Neutrophil (primary cell): Measurements from ENCODE around the gene KNDC1.

ENCODE experiments used
- H3K27ac ChIP-seq: fragments of 200-600 bp; sonication (generic); 2 replicates; pipeline ENCODE4 v1.5.1; 2016; ENCODE audit warnings: mild to moderate bottlenecking, moderate library complexity
- H3K27me3 ChIP-seq: fragments of 200-600 bp; sonication (generic); 2 replicates; pipeline ENCODE4 v1.6.0; 2016; ENCODE audit warnings: mild to moderate bottlenecking
- H3K36me3 ChIP-seq: fragments of 200-600 bp; sonication (generic); 2 replicates; pipeline ENCODE4 v1.5.1; 2017
- H3K4me1 ChIP-seq, 2 experiments: fragments of 200-600 bp in 1 of 2; sonication (generic) in 1 of 2; 1 replicate in 1 of 2; 2 replicates in 1 of 2; pipeline versions ENCODE4 v1.5.1 to v1.6.1; 2013 to 2016; ENCODE audit warnings: low read depth in 1 of 2, low read length in 1 of 2, mild to moderate bottlenecking in 1 of 2, moderate library complexity in 1 of 2; ENCODE audit not compliant: control insufficient read depth in 1 of 2, insufficient read depth in 1 of 2
- H3K4me3 ChIP-seq, 2 experiments: fragments of 200-600 bp in 1 of 2; sonication (generic) in 1 of 2; 1 replicate in 1 of 2; 2 replicates in 1 of 2; pipeline ENCODE4 v1.5.1; 2013 to 2016; ENCODE audit warnings: low read depth in 1 of 2, low read length in 1 of 2, mild to moderate bottlenecking in 1 of 2, moderate library complexity in 1 of 2
- H3K9me3 ChIP-seq: fragments of 200-600 bp; sonication (generic); 2 replicates; pipeline ENCODE4 v1.5.1; 2016
- TF ChIP-seq, protein P1 (sequence below): fragments of 200-600 bp; sonication (generic); IDR thresholded peaks from 2 replicates; pipeline ENCODE4 v1.5.1; 2016; ENCODE audit warnings: antibody characterized with exemption

KNDC1 gene

DNA sequence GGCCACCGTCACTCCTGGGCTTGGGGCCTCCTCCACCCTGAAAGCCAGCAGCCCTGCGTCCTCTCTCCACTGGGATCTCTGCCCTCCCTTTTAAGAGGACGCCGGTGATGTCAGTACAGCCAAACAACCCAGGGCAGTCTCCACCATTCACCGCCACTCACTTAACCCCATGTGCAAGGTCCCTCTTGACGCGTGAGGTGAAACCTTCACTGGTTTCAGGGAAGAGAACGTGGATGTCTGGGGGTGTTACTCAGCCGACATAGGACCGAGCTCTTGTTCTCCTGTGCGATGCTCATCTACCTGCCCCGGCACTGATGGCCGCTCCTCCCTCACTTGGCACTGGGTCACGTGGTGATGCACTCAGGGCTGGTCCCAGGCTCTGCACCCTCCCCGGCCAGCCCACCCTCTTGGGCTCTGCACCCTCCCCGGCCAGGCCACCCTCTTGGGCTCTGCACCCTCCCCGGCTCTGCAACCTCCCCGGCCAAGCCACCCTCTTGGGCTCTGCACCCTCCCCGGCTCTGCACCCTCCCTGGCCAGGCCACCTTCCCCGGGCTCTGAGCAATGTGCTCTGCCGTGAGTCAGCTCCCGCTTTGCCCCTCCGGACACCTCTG lies 36.2 kb upstream of the KNDC1 start:
- Histone ChIP-seq H3K4me1 (no peaks in the 10 kb centered on the region), H3K27me3 (peaks cover 44% of the 10 kb centered on the region), H3K9me3 (no peaks in the 10 kb centered on the region), H3K27ac (no peak overlapping the region), H3K4me3 (no peak overlapping the region), H3K36me3 (no peaks in the 10 kb centered on the region)
- TF ChIP-seq, protein P1, sequence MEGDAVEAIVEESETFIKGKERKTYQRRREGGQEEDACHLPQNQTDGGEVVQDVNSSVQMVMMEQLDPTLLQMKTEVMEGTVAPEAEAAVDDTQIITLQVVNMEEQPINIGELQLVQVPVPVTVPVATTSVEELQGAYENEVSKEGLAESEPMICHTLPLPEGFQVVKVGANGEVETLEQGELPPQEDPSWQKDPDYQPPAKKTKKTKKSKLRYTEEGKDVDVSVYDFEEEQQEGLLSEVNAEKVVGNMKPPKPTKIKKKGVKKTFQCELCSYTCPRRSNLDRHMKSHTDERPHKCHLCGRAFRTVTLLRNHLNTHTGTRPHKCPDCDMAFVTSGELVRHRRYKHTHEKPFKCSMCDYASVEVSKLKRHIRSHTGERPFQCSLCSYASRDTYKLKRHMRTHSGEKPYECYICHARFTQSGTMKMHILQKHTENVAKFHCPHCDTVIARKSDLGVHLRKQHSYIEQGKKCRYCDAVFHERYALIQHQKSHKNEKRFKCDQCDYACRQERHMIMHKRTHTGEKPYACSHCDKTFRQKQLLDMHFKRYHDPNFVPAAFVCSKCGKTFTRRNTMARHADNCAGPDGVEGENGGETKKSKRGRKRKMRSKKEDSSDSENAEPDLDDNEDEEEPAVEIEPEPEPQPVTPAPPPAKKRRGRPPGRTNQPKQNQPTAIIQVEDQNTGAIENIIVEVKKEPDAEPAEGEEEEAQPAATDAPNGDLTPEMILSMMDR, result no peak

DNA sequence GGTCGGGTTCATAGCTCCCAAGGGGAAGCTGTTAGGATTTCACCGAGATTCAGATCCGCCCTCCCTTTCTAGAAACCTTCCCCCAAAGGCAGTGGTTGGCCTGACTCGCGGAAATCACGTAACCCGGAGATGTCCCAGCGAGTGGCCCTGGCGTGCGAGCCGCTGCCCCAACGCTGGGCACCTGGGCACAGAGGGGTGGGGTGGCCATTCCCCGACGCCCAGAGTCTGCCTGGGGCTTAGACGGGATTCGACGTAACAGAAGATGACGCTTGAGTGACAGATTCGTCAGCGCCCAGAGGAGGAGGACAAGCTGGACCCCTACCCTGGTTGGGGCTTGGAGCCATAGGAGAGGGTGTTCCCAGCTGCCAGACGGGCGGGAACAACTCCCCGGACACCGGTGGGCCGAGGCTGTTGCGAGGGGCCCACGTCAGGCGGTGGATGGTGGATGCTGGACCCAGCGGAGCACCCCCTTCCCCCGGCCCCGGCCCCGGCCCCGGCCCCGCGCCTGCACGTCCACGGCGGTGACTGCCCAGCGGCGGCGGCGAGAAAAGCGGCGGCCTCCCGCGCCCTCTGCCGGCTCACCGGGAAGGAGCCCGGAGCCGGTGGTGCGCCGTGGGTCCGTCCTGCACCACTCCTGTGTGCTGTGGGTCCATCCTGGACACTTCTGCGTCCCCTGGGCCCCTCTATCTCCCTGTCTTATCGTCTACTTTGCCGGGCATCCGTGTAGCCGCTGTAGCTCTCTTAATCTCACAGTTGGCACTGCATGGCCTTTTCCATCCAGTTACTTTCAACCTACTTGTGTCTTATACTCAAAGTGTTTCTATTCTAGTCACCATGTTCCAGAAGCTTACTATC lies 35.4 kb upstream of the KNDC1 start:
- Histone ChIP-seq H3K27ac (no peak overlapping the region), H3K36me3 (no peaks in the 10 kb centered on the region), H3K4me3 (no peak overlapping the region), H3K27me3 (peaks cover 44% of the 10 kb centered on the region), H3K9me3 (no peaks in the 10 kb centered on the region), H3K4me1 (no peaks in the 10 kb centered on the region)
- TF ChIP-seq, protein P1, result peak; percentile 33

DNA sequence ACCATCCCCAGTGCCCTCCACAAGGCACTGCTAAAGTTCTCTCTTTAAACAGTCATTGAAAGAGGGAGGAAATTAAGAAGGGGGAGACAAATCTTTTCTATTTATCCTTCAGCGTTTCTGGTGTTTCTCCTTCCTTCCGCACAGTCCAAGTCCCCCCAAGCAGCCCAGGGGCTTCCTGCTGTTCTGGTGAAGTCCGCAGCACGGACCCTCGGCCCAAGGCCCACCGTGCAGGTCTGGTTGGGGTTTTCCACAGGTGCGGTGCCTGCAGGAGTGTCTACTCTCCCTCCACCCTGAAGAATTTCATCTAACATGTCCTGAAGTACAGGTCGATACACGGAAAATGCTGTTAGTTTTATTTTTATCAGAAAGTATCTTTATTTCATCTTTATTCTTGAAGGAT lies 34.1 kb upstream of the KNDC1 start:
- Histone ChIP-seq H3K27me3 (peaks cover 44% of the 10 kb centered on the region), H3K9me3 (no peaks in the 10 kb centered on the region), H3K4me3 (no peak overlapping the region), H3K36me3 (no peaks in the 10 kb centered on the region), H3K4me1 (no peaks in the 10 kb centered on the region), H3K27ac (no peak overlapping the region)
- TF ChIP-seq, protein P1, result no peak

DNA sequence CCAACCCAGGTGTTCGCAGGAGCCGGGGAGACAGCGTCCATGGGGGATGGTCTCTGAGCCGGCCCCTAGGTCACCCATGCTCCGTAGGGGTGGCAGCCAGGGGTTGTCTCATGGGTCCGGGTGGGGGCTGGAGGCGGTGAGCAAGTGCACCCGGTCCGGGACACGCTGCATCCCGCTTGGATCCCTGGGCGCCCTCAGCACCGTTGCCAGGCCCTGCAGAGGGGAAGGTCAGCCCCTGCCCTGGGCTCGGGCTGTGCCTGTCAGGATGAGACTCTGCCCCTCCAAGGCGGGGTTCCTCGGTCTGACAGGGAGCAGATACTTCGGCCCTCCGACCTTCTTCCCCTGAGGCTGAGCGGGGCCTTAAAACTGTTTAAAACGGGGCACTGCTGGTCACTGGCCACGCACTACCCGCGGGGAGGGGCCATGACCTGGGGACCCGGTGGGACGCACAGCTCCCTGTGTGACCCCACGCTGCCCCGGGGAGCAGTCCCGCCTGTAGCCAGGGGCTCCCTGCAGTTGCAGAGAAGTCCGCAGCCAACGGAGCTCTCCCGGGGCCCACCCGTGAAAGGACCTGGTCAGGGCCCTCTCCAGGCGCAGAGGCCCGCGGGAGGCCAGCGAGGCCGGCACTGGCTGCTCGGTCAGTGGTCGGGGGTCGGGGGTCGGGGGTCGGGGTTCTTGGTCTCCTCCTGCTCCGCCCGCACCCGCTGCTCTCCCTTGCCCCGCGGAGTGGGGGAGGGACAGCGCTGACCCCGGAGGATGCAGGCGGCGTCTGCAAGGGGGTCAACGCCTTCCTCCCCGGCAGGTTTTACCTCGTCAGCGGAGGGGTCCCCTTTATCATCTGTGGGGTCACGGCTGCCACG lies 33.4 kb upstream of the KNDC1 start:
- no peaks in the 10 kb centered on the region for H3K4me1 ChIP-seq
- H3K9me3 ChIP-seq, result no peaks in the 10 kb centered on the region
- H3K36me3 ChIP-seq, result no peaks in the 10 kb centered on the region
- TF ChIP-seq, protein P1, result no peak
- no peak overlapping the region for H3K27ac ChIP-seq
- H3K27me3 ChIP-seq, result peaks cover 44% of the 10 kb centered on the region
- H3K4me3 ChIP-seq, result no peak overlapping the region

DNA sequence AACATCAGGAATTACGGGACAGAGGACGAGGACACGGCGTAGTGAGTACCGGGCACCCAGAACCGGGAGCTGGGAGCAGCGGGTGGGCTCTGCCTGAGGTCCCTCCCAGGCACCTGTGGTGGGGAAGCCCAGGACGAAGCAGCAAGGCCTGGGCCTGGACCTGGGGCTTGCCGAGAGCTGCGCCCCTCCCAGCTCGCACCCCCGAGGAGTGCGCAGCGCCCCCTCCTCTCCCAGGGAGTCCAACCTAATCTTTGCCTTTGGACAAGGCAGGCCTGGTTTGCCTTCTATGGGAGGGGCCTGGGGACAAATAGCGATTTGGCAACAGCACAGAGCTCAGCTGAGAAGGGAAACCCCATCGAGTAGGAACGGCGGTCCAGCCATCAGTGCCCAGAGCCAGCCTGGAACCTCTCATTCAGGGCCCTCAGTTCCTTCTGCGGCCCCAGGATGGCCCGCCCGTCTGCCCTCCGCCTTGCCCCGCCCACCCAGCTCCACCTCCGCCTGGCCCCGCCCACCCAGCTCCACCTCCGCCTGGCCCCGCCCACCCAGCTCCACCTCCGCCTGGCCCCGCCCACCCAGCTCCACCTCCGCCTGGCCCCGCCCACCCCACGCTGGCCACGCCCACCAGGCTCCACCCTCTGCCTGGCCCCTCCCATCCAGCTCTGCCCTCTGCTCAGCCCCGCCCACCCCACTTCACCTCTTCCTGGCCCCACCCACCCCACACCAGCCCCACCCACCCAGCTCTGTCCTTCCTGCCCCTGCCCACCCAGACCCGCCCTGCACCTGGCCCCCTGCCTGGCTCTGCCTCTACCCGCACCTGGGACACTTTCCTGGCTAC lies 32.5 kb upstream of the KNDC1 start:
- no peaks in the 10 kb centered on the region for H3K9me3 ChIP-seq
- H3K36me3 ChIP-seq, result no peaks in the 10 kb centered on the region
- H3K4me3 ChIP-seq, result no peak overlapping the region
- no peak overlapping the region for H3K27ac ChIP-seq
- H3K4me1 ChIP-seq, result no peaks in the 10 kb centered on the region
- H3K27me3 ChIP-seq, result peaks cover 38% of the 10 kb centered on the region
- TF ChIP-seq, protein P1, result no peak
